Keratinocyte (primary cell): Measurements from ENCODE around the gene SFXN3.

Experiments used
- EZH2 ChIP-seq: IDR thresholded peaks from one replicate; pipeline ENCODE4 v1.6.1; 2012; ENCODE audit warnings: inconsistent platforms, mild to moderate bottlenecking, low read length, moderate library complexity
- TF ChIP-seq, protein P1 (sequence below), 3 experiments: IDR thresholded peaks in 1 of 3; conservative IDR thresholded peaks in 1 of 3; optimal IDR thresholded peaks in 1 of 3; 2 replicates in 2 of 3; 3 replicates in 1 of 3; pipeline versions ENCODE3 to v1.5.1; 2011; ENCODE audit warnings: low read length in 3 of 3, mild to moderate bottlenecking in 3 of 3, moderate library complexity in 2 of 3, control low read depth in 1 of 3, inconsistent platforms in 1 of 3; ENCODE audit not compliant: insufficient read depth in 2 of 3; ENCODE audit errors: extremely low read depth in 1 of 3

DNA sequence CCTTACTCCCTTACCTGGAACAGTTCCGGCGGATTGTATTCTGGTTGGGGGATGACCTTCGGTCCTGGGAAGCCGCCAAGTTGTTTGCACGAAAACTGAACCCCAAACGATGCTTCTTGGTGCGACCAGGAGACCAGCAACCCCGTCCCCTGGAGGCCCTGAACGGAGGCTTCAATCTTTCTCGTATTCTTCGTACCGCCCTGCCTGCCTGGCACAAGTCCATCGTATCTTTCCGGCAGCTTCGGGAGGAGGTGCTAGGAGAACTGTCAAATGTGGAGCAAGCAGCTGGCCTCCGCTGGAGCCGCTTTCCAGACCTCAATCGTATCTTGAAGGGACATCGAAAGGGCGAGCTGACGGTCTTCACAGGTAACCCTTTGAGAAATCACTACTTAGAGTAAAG lies 41.9 kb upstream of the SFXN3 start:
- TF ChIP-seq, protein P1, sequence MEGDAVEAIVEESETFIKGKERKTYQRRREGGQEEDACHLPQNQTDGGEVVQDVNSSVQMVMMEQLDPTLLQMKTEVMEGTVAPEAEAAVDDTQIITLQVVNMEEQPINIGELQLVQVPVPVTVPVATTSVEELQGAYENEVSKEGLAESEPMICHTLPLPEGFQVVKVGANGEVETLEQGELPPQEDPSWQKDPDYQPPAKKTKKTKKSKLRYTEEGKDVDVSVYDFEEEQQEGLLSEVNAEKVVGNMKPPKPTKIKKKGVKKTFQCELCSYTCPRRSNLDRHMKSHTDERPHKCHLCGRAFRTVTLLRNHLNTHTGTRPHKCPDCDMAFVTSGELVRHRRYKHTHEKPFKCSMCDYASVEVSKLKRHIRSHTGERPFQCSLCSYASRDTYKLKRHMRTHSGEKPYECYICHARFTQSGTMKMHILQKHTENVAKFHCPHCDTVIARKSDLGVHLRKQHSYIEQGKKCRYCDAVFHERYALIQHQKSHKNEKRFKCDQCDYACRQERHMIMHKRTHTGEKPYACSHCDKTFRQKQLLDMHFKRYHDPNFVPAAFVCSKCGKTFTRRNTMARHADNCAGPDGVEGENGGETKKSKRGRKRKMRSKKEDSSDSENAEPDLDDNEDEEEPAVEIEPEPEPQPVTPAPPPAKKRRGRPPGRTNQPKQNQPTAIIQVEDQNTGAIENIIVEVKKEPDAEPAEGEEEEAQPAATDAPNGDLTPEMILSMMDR (optimal IDR thresholded peaks at IDR 0.05 in 1 of 3, IDR thresholded peaks at IDR 0.05 in 1 of 3, conservative IDR thresholded peaks at IDR 0.05 in 1 of 3; ENCODE audit: extremely low read depth in 1 of 3, insufficient read depth in 2 of 3, low read length in 3 of 3): no peak
- no peak for TF ChIP-seq EZH2
